SKM-1 (cell line): ENCODE measurements around the gene SHISA7.

Experiments used
- DNase-seq: peaks from one replicate; lab custom pipeline; 2025; ENCODE audit not compliant: unreplicated experiment; lab: John Stamatoyannopoulos, UW

SHISA7 gene

DNA sequence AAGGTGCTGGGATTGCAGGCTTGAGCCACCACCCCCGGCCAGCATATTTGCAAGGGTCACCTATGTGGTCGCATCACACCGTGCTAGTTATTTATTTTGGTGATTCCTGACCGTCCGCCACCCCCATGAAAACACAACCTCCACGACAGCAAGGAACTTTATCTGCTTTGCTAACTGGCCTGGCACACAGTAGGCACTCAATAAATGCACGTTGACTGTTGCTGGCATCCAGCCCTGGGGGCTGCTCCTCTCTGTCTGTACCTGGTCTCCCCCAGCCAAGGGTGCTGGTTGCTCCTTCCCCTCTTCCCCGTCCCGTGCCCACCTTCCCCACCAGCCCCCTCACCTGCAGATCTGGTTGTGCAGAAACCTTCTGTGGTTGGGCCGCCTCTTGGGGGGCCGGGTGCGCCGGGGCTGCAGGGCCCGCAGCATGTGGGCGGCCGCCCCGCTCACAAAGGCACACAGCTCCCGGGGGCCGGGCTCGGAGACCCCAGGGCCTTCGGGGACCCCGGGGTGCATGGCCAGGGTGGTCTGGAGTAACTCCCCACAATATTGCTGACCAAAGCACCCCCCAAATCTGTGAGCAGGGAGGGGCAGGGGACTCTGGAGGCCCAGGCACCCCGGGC lies 21.1 kb upstream of the SHISA7 start:
- DNase-seq, result no peak

DNA sequence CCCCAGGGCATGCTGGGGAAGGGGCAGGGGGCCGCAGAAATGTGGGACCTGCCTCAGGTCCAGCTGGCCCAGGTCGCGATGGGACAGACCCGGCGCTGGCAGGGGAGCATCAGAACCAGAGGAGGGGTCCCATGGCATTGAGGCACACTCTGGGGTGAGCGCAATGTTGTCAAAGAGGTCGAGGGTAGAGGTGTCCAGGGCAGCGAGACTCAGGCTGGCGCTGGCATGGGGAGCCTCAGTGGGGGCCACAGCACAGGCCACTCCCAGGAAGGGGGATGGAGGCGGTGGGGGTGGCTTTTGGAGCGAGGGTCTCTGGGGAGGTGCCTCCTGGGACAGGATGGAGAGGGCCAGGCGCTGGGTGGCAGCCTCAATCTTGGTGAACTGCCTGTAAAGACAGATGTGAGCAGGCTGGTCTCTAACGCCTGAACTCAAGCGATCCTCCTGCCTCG lies 20.5 kb upstream of the SHISA7 start:
- no peak for DNase-seq

DNA sequence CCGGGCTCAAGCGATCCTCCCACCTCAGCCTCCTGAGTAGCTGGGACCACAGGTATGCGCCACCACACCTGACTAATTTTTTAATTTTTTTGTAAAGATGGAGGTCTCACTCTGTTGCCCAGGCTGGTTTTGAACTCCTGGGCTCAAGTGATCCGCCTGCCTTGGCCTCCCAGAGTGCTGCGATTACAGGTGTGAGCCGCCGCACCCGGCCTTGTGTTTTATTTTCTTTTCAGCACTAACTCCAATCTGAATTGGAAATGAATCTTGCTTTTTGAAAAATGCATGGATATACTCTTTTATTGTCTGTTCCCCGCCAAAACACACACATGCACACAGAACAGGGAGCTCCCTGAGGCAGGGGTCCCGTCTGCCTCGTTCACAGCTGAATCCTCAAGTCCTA lies 19.6 kb upstream of the SHISA7 start:
- DNase-seq, result no peak

DNA sequence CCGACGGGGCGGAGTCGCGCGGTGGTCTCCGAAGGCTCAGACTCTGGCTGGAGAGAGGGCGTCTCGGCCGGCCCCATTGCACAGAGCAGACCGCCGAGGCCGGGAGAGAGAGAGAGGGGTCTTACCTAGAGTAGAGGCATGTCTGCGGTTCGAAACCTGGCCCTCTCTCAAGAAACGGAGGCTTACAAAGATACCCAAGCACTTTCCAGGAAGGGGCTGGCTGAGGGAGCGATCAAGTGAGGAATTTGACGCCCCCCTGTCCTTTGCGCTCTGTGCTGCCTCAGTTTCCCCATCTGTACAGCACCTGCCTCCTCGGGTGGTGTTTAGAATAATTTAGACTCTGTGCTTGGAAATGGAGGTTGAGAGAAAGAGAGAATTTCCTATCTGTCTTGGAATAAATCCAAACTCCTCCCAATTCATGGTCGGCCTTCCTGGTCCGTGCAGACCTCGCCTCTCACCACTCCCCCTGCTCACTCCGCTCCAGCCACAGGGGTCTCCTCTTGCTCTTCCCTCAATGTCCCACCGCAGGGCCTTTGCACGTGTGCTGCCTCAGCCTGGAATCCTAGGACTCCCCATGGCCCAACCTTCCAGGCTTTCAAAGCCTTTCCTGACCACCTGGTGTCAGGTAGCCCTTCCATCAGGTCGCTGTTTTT lies 19.0 kb upstream of the SHISA7 start:
- DNase-seq, result no peak

DNA sequence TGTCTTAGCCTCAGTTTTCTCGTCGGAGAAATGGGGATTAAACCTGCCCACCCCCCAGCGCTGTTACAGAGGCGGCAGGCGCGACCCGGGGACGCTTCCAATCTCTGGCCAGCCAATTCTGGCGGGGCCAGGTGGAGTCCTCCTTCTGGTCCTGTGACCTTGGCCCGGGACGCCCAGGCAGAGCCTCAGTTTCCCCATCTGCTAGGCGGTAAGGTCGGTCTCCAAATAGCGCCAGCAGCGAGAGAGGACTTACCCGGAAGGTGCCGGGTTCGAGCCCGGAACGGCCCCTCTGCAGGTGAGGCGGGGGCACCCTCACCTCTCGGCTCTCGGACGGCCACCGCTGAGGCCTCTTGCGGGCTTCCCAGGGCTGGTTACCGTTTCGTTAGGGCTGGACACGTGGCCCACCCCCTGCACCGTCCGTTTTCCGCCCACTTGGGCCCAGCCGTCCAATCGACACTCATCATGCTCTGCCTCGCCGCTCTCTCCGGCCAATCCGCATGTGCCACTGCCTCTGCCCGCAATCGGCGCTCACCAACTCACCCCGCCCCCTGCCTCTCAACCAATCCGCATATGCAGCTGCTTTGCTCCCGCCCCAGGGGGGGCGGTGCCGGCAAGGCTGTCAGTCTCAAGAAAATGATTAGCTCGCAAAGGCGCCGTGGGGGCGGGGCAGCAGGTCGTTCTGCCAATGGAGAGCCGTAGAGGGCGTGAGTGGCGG lies 18.3 kb upstream of the SHISA7 start, which contains the start of gene ISOC2:
Gene ISOC2, minus strand, starts transcription at position 384 of the 715 bp plus-strand sequence. CDS start 5,156 bp downstream, outside the sequence.
- peak; percentile 83 for DNase-seq

DNA sequence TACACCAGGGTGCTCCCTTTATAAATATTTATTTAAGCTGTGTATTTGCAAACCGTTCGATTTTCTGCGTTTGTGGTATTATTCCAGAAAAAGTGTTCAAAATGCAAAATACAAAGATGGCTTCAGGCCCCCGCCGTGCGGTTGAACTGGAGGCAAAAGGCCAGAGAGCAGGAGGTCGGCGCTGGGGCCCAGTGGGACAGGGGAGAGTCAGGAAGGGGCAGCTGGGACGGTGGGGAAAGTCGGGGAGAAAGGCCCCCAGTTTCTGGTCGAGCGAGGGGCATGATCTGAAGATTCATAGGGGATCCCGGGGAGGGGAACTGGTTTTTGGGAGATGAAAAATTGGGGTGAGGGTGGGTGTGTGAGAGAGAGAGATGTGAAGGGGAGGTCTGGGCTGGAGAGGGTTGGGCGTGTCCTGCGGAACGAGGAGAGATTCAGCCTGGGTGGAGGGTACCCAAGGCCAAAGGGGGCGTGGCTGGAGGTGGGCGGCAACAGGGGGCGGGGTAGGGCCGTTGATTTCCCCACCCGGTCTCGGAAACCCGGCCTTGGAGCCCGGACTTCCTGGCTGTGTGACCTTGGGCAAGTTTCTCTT lies 17.7 kb upstream of the SHISA7 start:
- DNase-seq, result no peak

DNA sequence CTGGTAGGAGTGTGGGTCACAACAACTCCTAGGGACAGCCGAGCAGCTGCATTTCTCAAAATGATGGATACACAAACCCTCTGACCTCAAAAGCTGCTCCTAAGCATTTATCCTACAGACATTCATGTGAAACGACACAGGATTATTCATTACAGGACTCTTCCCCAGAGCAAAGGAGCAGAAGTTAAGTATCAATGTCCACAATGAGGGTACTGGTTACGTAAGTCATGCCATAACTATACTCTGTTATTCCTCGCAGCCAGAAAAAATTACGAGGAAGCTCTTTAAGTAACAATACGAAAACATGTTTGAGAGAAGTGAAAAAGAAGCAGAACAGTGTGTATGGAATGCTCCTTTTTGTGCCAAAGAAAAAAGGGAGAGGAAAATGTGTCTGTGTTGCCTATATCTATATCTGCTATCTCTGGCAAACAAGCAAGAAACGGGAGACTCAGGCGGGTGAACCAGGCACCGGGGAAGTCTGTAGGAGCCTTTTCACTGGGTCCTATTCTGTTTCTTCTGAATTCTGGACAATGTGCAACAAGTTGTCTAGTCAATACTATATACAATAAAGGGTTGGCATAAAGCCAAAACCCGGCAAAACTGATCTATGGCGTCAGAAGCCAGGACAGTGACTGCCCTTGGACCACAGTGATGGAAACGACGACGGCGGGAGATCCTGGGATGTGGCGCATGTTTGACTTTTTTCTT lies 17.0 kb upstream of the SHISA7 start:
- no peak for DNase-seq

DNA sequence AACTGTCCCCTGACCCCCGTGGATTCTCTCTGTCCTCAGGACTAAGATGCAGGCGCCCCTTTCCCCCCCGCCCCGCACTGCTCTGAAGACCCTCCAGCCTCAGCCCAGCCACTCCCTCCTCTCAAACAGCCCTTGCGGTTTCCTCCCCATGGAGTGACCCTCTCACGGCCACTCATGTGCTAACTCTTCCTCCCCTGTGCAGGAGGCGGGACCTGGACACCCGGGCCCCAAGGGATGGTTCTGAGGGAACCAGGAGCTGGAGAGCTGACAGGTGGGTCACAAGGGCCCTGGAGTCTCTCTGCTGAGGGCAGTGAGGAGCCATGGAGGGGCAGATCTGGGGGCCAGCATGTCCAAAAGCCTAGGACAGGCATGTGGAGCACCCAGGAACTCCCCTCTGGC lies 16.4 kb upstream of the SHISA7 start:
- no peak for DNase-seq

DNA sequence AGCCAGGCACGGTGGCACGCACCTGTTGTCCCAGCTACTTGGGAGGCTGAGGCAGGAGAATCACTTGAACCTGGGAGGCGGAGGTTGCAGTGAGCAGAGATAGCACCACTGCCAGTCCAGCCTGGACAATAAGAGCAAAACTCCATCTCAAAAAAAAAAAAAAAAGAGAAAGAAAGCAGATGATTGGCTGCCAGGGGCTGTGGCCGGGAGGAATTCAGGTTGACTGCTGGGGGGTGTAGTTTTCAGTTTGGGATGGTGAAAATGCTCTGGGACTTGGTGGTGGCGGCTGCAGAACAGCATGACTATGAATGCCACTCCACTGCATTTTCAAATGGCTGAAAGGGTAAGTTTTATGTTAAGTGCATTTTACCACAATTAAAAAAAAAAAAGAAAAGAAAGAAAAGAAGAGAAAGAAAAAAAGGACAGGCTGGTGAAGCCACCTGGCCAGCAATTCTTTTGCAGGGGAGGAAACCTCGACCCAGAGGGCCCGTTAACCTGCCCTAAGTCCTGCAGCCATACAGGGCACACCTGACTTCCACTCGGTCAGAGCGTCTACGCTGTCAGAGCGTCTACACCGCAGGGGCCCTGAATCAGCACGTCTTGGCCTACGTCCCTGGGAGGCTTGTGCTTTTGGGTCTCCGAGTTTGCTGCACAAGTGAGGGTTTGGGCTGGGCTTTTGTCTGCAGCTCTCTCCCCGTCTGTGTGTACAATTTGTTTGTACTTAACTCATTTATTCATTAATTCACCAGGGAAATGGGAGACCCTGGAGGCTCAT lies 14.8 kb upstream of the SHISA7 start:
- DNase-seq, result no peak

DNA sequence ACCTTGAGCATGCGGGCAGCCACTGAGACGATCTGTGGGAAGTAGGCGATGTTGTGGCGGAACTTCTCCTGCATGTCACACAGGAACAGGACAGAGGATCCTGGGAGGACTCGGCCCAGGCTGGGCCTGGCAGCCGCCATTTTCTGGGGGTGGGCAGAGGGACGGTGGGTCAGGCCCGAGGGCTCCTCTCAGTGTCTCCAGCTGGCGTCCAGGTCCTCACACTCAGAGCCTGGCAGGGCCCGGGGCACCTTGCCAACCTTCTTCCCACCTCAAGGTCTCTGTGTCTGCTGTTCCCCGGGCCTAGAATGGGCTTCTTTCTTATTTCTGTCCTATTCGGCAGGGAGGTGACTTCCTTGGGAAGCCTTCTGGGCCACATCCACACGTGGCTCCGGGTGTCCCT lies 13.2 kb upstream of the SHISA7 start:
- DNase-seq, result no peak

DNA sequence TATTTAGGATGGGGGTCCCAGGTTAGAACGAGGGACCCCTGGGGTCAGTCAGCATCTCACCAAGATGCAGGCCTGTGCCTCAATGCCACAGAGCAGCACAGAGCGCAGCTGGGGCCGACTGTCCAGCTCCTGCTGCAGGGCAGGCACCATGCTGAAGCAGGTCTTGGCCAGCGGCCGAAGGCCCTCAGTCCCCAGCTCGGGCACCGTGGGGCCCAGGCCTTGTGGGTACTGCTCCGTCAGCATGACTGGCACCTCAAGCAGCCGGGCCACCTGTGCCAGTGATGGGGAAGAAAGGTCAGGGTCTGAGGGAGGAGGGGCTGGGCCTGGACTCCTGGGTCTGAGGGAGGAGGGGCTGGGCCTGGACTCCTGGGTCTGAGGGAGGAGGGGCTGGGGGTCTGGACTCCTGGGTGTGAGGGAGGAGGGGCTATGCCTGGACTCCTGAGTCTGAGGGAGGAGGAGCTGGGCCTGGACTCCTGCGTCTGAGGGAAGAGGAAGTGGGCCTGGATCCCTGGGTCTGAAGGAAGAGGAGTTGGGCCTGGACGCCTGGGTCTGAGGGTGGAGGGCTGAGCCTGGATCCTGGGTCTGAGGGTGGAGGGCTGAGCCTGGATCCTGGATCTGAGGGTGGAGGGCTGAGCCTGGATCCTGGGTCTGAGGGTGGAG lies 12.6 kb upstream of the SHISA7 start:
- no peak for DNase-seq

DNA sequence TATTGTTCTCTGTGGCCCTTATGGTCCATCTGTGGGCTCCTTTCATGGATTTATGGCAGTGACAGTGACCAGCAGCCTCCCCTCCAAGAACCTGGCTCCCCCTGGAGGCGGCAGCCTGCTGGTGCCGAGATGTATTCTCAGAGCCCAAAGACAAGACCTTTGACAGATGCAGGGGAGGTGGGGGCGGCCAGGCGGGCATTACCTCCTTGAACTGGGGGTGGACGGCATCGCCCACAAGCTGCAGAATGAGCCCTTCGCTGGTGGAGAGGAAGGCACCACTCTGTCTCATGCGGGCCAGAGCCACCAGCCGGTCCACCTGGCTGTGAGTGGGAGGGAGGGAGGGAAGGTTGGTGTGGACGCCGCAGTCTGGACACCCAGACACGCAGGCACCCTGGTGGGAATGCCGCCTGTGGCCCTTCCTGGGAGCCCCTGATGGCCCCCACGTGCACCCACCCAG lies 11.7 kb upstream of the SHISA7 start:
- DNase-seq, result no peak

DNA sequence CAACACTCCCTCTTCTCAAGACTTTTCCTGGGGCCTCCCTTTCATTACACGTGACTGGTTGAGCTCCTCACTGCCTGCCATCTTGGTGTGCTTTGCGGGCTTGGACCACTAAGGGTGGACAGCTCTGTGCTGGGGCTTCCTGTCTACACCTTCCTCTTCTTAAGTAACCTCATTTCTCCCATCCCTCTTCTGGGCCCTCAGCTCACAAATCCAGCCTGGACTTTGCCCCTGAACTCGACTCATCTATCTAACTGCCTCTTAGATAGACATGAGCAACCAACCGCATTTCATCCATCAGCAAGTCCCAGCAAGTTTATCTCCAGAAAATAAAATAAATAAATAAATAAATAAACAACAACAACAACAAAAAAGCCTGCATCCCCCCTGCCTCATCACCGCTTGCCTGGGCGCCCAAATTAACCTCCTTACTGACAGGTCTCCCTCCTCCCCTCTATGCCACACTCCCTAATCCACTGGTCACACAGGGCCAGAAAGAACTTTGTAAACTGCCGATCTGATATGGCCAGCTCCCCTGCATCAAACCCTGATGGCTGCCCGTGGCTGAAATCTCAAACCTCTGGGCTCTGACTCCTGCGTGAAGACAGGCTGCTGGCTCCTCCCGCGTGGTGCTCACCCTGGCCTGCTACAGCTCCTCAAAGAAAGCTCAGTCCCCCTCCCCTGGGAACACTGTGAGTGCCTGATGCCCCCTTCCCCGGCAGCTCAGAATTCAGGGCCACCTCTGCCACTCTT lies 10.6 kb upstream of the SHISA7 start:
- DNase-seq, result no peak

DNA sequence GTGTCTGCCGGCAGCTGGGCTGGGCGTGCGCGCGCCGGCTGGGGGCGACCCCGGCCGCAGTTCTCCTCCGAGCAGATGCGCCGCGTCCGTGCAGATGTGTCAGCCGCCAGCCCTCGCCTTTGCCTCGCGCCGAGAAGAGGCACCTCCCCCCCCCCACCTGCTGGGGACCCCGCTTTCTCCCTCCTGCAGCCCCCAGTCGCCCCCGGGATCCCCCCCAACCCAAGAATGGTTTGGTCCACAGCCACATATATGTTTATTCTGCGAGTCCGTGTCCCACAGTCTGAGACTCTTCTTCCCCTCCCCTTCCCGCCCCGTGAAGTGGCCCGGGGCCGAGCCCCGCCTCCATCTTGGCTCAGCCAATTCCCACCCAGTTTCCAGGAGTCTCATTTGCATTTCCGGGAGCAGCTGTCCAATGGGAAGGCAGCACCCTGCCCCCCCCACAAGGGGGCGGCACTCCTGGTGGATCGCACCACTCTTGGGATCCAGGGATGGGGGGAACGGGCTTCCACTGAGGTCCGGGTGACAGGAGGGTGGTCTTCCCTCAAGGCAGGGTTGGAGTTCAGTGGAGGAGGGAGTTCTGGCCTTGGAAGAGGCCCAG lies 9.7 kb upstream of the SHISA7 start:
- no peak for DNase-seq

DNA sequence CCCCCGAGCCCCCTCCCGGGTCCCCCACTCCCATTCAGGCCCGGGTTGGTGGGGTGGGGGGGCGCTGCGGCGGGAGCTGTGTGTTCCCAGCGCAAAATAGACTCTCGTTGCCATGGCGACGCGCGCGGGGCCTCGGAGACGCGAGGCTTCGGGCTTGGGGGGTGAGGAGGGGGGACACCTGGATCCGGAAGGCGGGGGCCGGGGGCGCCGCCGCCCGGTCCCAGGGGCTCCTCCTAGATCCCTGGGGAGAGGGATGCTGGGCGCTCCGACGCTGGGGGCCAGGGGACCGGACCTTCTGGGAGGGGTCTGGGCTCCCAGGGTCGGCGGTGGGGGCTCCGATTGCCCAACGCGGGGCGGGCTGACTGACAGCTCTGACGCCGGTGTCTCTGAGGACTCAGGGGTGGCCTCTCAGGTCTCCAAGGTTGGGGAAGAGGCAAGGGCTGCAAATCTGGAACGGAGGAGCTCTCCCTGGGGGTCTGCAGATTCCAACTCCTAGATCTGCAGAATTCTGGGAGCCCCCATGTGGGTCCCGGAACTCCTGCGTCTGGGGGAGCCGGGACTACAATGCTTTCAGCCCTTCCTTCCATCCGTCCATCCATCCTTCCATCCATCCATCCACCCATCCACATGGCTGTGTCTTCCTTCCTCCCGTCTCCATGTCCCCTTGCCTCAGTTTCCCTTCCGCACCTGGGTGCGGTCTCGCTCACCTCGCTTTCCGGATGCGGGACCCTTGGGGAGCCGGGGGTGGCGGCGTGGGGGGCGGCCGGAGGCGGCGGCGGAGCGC lies 9.1 kb upstream of the SHISA7 start:
- DNase-seq, result no peak

DNA sequence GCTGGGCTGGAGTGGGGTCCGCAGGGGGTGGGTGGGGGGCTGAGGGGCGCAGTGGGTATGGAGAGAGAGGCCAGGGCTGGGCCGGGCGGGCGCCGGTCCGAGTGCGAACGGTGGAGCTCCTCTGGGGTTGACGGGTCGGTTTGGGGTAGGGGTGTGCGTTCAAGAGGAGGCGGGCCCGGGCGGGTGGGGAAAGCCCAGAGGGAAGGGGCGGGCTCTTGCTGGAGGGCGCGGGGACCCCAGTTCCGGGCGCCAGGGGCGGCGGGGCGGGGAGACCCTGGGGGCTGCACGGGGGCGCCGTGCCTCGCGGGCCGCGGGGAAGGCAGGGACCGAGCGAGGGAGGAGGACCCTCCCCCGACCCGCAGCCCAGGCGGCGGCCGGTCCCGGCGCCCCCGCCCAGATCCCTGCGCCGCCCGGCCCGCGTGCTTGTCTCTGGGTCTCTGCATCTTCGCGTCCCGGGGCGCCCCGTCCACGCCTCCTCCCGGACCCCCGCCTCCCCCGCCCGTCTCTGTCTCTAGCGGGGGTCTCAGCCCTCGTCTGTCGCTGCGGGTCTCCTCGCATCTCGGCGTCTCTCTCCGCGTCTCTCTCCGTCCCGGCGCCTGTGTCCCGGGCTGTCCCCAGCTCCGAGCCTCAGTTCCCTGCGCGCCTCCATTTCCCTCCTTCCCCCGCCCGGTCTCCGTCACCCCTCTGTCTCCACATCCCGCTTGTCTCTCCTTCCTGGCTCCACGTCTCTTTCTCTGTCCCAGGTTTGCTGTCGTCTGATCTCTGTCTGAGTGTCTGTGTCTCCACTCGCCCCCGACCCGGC lies 8.3 kb upstream of the SHISA7 start:
- DNase-seq, result no peak

DNA sequence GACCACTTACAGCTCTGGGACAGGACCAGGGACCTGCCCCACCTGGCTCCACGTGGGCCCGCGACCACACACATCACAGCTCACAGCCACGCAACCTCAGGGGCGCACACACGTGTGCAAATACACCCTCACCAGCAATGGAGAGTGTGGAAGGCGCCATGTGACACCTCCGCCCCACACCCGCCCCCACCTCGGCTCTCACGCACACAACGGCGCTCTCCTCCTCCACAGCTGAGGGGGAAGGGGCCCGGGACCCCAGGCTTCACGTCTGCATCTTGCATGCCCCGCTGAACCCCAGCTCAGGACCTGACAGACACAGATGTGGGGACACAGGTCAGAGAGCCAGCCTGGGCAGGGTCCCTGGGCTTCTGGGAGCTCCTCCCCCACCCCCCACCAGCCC lies 6.4 kb upstream of the SHISA7 start:
- DNase-seq, result no peak
